Measurements from ENCODE around the gene ACTRT2.

- TF ChIP-seq POLR2A (IDR thresholded peaks at IDR 0.05): no peak
- TF ChIP-seq CTCF (IDR thresholded peaks at IDR 0.05): peak; percentile 37 to 63 (median 52)
Observed at GRCh38 chr1:3066250-3066711, 45.0 kb downstream of the ACTRT2 start.

Measured in adrenal gland (tissue), 5 donors.